Gastroesophageal sphincter (tissue), 4 donors: ENCODE data around the gene EXOSC7. TPM values are rescaled to one million over a fixed set of nuclear protein-coding genes. Genes with fewer than 3 reads are reported as not detected.
A peak's percentile ranks its signal among the peaks of the same experiment; 100 is the strongest.

Source experiments
- ATAC-seq: fragments of 150-250 bp; one replicate; pipeline ENCODE4 v1.9.1; 2016; ENCODE audit warnings: mild to moderate bottlenecking, moderate library complexity
- H3K27ac ChIP-seq, 4 donors: fragments of 200-600 bp; sonication (generic) in 3 of 4; 1 replicate in 3 of 4; 2 replicates in 1 of 4; pipeline ENCODE4 v1.5.1; 2016 to 2019
- H3K27me3 ChIP-seq: fragments of 200-600 bp; sonication (generic); one replicate; pipeline ENCODE4 v1.5.1; 2019
- H3K36me3 ChIP-seq, 2 donors: fragments of 200-600 bp; sonication (generic); one replicate each; pipeline ENCODE4 v1.5.1; 2019; ENCODE audit warnings: control low read depth in 1 of 2
- H3K4me1 ChIP-seq, 3 donors: fragments of 200-600 bp; sonication (generic); 1 replicate in 2 of 3; 2 replicates in 1 of 3; pipeline ENCODE4 v1.5.1; 2016 to 2019; ENCODE audit warnings: control low read depth in 2 of 3
- H3K4me3 ChIP-seq, 2 donors: fragments of 200-600 bp; sonication (generic); one replicate each; pipeline ENCODE4 v1.5.1; 2019; ENCODE audit warnings: mild to moderate bottlenecking in 1 of 2, moderate library complexity in 1 of 2
- H3K9me3 ChIP-seq, 3 donors: fragments of 200-600 bp; sonication (generic); one replicate each; pipeline ENCODE4 v1.5.1; 2017 to 2019; ENCODE audit warnings: control low read depth in 2 of 3
- CTCF ChIP-seq, 4 experiments: fragments of 200-600 bp in 2 of 4; fragments of 450-650 bp in 2 of 4; sonication (generic) in 1 of 4; IDR thresholded peaks; one replicate each; pipeline ENCODE4 v1.5.1; 2017 to 2019; ENCODE audit warnings: antibody characterized with exemption in 4 of 4, mild to moderate bottlenecking in 2 of 4, moderate library complexity in 2 of 4
- EP300 ChIP-seq: sonication (generic); formaldehyde crosslinking; IDR thresholded peaks from one replicate; pipeline ENCODE4 v1.6.1; 2017; ENCODE audit warnings: antibody characterized with exemption, mild to moderate bottlenecking
- POLR2A ChIP-seq, 2 donors: fragments of 450-650 bp; IDR thresholded peaks; one replicate each; pipeline ENCODE4 v1.6.1; 2017; ENCODE audit warnings: antibody characterized with exemption in 2 of 2, mild to moderate bottlenecking in 2 of 2, moderate library complexity in 1 of 2
- POLR2AphosphoS5 ChIP-seq: sonication (generic); formaldehyde crosslinking; IDR thresholded peaks from one replicate; pipeline ENCODE4 v1.6.1; 2017; ENCODE audit warnings: antibody characterized with exemption
- WGBS, 2 donors: methylation state at CpG; one replicate each; pipeline ENCODE4 v1.1.5; 2018; ENCODE audit warnings: low coverage in 1 of 2; 5-methylcytosine and 5-hydroxymethylcytosine counted together
- small RNA-seq, 4 donors: library from RNA; depleted of rRNA; stranded (forward); fragments of <200 nt; gene quantifications; one replicate each; pipeline ENCODE3, GENCODE V24; 2016
- total RNA-seq, 4 donors: library from RNA; depleted of rRNA; stranded (reverse); fragments of >200 nt; gene quantifications; one replicate each; pipeline ENCODE4 v1.1.0, GENCODE V29; 2016

EXOSC7 gene
- total RNA-seq, 4 donors from 2014 or later = 40.6 to 52.8 (median 46.0) TPM

- Histone ChIP-seq H3K27me3 (no peaks in the 10 kb centered on the region), H3K27ac (peak overlapping the region in 2 of 4 donors; percentile 4), H3K4me3 (no peak overlapping the region), H3K9me3 (no peaks in the 10 kb centered on the region), H3K36me3 (no peaks in the 10 kb centered on the region), H3K4me1 (peaks cover 3 to 63% (median 16%) of the 10 kb centered on the region in 3 donors)
- no peak for ATAC-seq
- TF ChIP-seq POLR2AphosphoS5 (no peak), CTCF (IDR thresholded peaks at IDR 0.05) (no peak), EP300 (no peak), POLR2A (IDR thresholded peaks at IDR 0.05) (no peak)
- 69 to 83% methylated on average over 2 of the region's 2 CpGs for WGBS, 2 donors
These were observed 83.1 kb downstream of the EXOSC7 start for GRCh38 chr3:45059132-45059531.

GRCh38 chr3:45060165-45060892 lies 84.3 kb downstream of the EXOSC7 start:
- no peaks in the 10 kb centered on the region for H3K9me3 ChIP-seq
- WGBS, 2 donors = 55 to 60% methylated on average over 4 of the region's 4 CpGs
- no peaks in the 10 kb centered on the region for H3K27me3 ChIP-seq
- H3K27ac ChIP-seq = no peak overlapping the region
- no peak for ATAC-seq
- H3K4me3 ChIP-seq = no peak overlapping the region
- no peaks in the 10 kb centered on the region for H3K36me3 ChIP-seq
- H3K4me1 ChIP-seq = peaks cover 3 to 51% (median 9%) of the 10 kb centered on the region in 3 donors
- TF ChIP-seq POLR2AphosphoS5 = no peak
- no peak for TF ChIP-seq EP300
- no peak for TF ChIP-seq POLR2A (IDR thresholded peaks at IDR 0.05)
- no peak for TF ChIP-seq CTCF (IDR thresholded peaks at IDR 0.05)

Small RNA genes lying within 50 kb of the gene (small RNA-seq; reads per million reads assigned to genes)
- gene RNU5B-3P = 0 reads per million in 4 donors

Other genes starting within 250 kb of the EXOSC7 start
- gene ZNF501, start 246.6 kb upstream of the EXOSC7 start, total RNA-seq = 10 to 100 TPM in 1 of 4 donors, 1 to 10 TPM in 3; 7.0 to 16.3 (median 9.0) TPM
- gene KIAA1143, start 214.6 kb upstream of the EXOSC7 start, total RNA-seq = 10 to 100 TPM; 27.7 to 41.5 (median 36.5) TPM
- gene KIF15, start 214.4 kb upstream of the EXOSC7 start, total RNA-seq = 1 to 10 TPM in 1 of 4 donors, under 1 TPM in 3; 0.13 to 2.4 (median 0.51) TPM
- 10 to 100 TPM in 2 of 4 donors, 1 to 10 TPM in 2; 7.0 to 14.9 (median 9.0) TPM for gene TMEM42, start 114.3 kb upstream of the EXOSC7 start, total RNA-seq
- gene TGM4, start 101.6 kb upstream of the EXOSC7 start, total RNA-seq = not detected
- gene ZDHHC3, start 70 bp upstream of the EXOSC7 start, total RNA-seq = 10 to 100 TPM; 66.6 to 91.2 (median 78.5) TPM
- 100 to 1,000 TPM in 1 of 4 donors, 10 to 100 TPM in 3; 20.4 to 127 (median 77.6) TPM for gene CLEC3B, start 50.1 kb downstream of the EXOSC7 start, total RNA-seq
- gene CDCP1, start 170.1 kb downstream of the EXOSC7 start, total RNA-seq = 1 to 10 TPM; 2.5 to 4.9 (median 4.2) TPM